NCI-H2171 (cell line): Measurements from ENCODE around the gene ADAT1.

ENCODE experiments used
- DNase-seq: peaks from one replicate; lab custom pipeline; 2025; lab: John Stamatoyannopoulos, UW

Gene ADAT1, protein sequence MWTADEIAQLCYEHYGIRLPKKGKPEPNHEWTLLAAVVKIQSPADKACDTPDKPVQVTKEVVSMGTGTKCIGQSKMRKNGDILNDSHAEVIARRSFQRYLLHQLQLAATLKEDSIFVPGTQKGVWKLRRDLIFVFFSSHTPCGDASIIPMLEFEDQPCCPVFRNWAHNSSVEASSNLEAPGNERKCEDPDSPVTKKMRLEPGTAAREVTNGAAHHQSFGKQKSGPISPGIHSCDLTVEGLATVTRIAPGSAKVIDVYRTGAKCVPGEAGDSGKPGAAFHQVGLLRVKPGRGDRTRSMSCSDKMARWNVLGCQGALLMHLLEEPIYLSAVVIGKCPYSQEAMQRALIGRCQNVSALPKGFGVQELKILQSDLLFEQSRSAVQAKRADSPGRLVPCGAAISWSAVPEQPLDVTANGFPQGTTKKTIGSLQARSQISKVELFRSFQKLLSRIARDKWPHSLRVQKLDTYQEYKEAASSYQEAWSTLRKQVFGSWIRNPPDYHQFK

DNA sequence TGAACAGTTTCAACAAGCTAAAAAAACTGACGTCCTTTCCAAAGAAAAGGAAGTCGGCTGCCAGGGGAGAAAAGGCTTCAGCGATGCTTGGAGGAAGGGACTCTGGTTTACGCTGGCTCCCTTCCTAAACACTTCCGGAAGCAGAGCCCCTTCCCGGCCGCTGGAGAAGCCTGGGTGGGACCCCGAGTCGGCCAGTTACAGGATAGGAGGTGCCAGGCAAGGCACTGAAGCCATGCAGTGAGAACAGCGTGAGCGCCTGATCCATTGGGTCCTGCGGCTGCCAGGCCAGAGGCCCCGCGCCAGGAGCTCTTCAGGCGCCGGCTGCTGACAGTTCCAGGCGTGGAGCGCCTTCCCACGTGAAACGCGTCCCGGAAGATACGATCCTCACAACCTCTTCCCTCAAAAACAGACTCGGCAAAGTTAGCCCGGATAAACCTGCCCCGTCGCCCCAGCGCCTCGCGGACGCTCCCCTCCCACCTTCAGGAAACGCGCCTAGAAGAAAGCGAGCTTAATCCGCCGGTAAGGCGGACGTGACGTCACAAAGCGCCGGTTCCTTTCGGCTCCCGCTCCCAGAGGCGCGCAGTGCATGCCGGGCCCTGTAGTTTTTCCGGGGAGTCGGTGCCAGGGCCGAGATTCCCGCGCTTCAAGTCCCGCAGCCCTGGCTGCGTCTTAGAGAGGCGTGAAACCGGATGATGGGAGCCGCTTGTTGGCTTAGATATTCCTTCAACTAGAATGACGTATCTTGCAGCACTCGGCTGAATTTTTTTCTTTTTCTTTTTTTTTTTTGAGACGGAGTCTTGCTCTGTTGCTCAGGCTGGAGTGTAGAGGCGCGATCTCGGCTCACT, at the start of gene ADAT1:
Gene ADAT1 (minus strand): TSS at position 521 of the 845 bp plus-strand sequence. CDS start 2,482 bp downstream, outside the sequence.
- peak; percentile 98 for DNase-seq

DNA sequence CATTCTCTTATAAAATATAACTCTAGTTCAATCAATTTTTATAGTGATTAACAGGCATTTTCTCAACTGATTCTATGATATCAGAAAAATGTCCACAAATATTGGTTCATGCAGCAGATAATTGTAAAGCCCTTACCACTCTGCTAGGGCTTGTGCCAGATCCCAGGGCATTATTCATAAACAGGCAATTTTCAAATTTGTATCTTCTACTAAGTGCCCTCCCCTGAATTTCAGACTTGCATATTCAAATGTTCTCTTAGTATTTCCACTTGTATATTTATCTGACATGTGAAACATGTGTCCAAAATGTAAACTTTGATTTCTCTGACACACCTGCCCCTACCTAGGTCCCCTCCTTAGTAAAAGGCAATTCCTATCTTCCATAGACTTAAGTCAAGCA, 44.4 kb upstream of the ADAT1 start:
- no peak for DNase-seq

DNA sequence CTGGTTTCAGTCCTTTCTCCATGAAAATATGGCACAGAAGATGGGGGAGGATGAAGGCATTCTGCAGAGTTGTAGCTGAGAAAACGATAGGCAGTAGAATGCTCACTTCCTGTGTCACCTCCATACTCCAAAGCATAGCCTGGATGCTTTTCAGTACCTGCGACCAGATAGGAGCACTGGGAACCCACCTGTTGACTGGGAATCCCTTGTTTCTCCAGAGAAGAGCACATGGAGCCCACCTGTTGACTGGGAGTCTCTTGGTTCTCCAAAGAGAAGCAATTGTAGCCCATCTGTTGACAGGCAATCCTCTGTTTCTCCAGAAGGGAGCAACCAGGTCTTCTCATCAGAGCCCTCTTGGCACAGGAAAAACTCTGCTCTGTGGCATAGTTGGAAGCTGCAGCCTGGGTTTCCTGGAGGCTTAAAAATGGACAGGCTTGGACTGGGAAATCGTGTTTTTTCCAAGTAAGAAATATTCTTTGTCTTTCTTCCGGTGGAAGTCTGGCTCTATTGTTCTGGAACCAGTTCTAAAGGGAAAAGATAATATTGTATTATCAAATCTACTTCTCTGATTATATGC, 37.7 kb upstream of the ADAT1 start:
- DNase-seq, result no peak

DNA sequence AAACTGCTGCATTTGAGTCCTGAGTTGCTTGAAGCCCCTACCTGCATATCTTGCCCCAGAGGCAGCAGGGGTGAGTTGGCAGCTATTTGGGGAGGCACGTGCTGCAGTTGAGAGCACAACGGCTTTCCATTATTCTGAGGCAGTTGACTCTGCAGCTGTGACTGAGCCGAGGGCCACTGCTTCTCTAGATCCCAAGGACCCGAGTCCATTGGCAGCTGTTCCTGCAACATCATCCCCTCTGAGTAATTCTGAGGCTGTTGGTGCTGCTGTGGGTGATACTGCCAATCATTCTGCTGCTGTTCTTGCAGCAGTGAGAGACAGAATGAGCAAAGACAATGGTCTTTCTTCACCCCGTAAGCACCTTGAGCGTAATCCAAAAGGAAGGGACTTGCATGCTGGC, 37.2 kb upstream of the ADAT1 start:
- no peak for DNase-seq

DNA sequence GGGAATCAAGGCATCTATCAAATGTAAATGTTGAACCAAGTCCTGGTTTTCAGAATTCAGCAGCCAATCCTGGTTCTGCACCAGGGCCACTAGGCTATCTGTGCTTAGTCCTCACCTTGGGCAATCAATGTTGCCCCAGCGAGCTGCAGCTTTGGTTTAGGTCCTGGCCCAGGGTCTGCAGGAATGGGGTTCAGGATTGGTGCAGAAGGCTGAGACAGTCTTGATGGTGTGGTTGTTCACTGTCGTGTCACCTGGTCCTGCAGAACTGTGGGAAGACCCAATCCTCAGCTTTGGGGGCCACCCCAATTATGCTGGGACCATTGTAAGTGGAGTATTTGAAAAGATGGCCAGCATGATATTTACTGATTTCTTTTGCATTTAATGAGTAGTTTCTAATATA, 35.1 kb upstream of the ADAT1 start:
- DNase-seq, result no peak

DNA sequence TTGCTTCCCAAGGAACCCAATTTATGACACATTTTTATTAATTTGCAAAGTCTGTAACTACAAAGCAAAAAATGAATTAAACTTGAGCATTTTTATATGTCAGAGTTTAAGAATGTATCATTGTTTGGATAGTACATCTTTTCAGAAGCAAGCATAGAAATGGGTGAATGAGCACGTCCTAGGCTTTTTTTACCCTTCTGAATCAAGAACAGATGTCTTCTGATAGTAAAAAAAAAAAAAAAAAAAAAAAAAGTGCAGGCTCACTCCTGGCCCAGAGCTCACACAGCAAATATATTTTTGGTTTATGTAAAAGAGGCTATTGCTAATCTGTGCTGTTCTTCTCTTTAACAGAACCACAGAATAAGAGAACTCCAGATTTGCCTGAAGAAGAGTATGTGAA, 30.8 kb upstream of the ADAT1 start:
- peak; percentile 36 for DNase-seq

DNA sequence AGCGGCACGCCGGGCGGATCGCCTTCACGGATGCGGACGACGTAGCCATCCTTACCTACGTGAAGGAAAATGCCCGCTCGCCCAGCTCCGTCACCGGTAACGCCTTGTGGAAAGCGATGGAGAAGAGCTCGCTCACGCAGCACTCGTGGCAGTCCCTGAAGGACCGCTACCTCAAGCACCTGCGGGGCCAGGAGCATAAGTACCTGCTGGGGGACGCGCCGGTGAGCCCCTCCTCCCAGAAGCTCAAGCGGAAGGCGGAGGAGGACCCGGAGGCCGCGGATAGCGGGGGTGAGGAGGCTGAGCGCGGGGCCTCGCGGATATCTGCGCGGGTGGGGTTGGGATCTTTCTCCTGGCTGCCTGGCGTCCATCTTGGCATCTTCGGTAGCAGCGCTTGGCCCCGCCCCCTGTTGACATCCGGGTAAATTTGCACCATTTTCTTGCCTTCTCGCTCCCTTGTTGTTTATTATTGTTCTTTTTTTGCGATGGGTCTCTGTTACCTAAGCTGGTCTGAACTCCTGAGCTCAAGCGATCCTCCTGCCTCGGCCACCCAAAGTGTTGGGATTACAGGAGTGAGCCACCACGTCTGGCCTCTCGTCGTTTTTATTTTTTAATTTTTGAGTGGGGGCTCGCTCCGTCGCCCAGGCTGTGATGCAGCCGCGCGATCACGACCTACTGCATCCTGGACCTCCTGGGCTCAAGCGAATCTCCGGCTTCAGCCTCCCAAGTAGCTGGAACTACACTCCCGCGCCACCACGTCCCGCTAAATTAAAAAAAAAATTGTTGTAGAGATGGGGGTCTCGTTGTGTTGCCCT, 25.4 kb upstream of the ADAT1 start:
- peak; percentile 66 for DNase-seq

DNA sequence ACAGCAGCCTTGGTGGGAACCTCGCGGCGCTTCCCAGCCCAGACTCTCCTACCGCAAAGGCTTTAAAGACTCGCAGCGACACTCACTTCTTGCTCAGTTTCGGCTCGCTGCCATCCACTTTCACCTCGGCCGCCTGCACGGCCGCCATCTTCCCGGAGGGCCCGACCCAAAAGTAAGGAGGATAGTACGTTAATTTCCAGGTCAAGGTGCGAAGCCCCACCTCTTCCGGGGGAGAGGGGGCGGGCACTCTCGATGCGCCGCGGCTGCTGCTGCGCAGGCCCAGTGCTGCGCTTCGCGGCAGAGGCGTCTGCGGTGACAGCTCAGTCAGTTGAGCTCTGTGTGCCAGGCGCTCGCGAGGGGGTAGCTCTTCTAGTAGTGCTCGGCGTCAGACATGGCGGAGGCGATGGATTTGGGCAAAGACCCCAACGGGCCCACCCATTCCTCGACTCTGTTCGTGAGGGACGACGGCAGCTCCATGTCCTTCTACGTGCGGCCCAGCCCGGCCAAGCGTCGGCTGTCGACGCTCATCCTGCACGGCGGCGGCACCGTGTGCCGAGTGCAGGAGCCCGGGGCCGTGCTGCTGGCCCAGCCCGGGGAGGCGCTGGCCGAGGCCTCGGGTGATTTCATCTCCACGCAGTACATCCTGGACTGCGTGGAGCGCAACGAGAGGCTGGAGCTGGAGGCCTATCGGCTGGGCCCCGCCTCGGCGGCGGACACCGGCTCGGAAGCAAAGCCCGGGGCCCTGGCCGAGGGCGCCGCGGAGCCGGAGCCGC, 24.6 kb upstream of the ADAT1 start, which contains the start of the genes KARS1 and TERF2IP:
Gene KARS1 (minus strand): TSS at position 174 of the 773 bp plus-strand sequence. CDS start 26 bp downstream, at position 148.
Gene TERF2IP (plus strand): TSS at position 282 of the 773 bp plus-strand sequence. CDS start 110 bp downstream, at position 392.
- DNase-seq, result peak; percentile 92

DNA sequence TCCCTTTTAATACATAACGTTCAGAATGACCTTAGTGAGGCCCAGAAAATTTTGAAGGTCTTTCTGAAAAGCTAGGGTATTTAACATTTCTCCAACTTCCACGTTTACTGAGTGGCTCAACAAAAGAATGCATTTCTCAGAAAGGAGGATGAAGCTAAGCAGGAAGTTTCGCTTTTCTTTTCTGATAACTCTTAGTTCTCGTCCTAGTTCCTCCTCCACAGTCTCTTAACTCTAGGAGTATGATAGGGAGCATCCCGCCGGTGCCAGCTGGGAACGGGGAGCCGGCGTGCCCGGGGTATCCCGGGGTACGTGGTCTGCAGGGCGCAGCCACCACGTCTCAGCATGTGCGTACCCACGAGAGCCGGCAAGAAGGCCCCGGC, 24.0 kb upstream of the ADAT1 start:
- DNase-seq, result no peak

DNA sequence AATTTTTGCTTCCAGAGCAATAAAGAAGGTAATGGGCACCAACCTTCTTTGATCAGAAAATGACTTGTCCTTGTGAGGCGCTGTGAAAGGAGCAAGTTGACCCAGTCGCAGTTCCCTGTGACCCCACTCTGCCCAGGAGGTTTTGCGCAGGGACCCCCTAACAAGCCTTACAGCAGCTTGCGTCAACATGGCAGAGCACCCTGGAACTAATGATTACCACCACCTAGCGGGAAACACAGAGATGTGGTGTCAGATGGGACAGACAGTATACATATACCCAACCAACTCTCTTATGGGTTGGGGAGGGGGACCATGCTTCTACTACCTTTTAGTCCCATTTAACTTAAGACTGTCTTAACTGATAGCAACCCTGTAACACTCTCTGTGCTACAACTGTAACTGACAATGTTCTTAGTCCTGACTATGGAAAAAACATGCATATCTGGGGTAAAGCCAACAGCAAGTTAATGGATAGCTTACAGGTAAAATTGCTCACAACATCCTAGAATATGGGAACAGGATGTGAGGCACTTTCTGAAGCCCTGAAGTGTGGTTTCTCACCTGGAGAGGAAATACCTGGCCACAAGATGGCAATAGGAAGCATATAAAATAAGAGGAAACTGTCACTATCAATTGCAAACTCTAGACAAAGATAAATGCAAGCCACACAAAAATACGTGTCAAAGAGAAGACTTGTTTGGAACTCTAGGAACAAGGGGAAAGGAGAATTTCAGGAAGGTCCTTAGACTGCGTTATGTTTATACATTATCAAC, 21.3 kb upstream of the ADAT1 start:
- DNase-seq, result no peak

DNA sequence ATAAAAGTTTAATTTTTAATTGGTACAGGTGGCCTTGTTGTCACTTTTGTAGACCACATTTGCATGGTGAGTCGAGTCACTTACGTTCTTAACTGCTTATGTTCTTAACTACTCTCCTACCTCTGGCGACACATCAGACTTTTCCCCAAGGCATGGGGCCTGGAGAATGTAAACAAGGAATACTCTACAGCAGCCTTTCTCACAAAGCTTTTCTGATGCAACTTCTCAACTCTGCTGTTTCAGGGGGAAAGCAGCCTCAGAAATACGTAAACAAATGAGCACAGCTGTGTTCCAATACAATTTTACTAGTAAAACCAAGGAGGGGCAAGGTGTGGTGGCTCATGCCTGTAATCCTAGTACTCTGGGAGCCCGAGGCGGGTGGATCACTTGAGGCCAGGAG, 17.5 kb upstream of the ADAT1 start:
- no peak for DNase-seq

DNA sequence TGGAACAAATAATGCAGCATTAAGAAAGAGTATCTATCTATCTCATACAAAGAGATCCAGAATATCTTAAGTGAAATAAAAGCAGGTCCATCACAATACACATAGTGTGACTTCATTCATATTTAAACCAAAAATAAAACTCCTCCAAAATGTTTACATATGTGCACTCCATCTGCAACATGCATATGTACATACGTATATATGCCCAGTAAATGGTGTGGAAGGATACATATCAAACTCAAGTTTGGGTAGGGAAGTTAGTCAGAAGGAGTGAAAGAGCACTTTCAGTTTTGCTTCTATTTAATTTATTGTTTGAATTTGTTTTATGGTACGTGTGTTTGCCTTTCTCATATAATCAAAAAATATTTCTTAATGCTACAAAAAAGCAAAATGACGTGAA, 12.0 kb upstream of the ADAT1 start:
- no peak for DNase-seq

DNA sequence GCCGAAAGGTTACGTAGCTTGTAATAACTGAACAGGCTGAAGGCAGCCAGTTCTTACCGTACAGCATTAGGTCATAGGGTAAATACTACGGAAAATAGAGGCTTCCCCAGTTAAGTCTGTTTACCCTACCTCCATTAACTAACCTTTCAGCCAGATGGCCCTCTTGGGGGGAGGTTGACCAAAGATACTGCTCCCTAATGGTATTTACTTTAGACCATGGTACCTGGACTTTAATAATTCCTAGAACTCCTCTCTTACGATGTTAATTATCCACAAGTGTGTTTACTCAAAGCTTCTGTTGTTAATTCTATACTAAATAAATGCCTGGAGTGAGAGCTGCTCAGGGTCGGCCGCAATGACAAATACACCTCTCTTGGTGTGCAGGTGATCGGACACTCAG, 9.8 kb upstream of the ADAT1 start:
- DNase-seq, result no peak

DNA sequence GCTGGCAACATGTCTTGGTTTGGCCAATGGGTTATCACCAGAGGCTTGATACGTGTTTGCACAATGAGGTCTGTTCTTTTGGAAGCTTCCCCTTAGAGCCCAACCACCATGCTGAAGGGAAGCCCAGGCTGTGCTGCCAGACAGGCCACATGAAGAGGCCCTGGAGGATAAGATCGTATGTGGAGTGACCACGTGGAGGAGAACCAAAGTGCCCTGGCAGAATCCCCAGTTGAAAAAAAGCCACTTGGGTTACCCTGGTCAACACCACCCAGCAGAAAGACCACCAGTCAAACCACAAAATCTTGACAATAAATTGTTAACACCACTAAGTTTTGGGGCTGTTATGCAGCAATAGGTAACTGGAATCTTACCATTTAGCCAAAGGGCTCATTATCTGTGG, 7.0 kb upstream of the ADAT1 start:
- no peak for DNase-seq

DNA sequence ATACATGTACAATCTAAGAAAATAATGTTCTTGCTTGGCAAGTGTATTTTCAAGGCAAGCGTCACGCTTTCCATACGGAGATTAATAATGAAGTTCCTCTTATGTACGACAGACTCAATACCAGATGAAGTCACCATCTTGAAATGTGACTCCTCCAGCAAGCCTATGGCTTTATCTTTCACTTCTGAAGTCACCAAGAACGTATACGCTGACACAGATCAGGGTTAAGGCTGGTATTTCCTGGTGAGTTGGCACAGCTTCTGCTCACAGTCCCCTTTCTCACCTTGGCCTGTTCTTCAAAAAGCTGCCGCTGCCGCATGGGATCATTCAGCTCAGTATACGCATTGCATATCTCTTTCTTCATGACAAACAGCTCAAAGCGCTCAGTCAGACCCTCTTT, 6.1 kb upstream of the ADAT1 start:
- DNase-seq, result no peak

DNA sequence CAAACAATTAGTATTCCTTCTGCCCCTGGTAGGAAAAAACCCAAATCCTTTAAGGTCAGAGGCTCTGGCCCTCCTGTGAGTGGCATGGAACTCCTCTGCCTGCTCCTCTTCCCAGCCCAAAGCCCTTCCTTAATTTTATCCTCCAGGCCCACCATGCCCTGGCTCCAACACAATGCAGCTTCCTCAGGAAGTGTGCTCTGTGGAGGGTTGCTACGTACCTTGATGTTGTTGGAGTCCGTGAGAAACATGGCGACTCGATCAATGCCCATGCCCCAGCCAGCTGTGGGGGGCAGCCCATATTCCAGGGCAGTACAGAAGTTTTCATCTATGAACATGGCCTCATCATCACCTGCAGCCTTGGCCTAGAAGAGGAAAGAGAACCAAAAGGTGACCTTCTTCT, 5.3 kb upstream of the ADAT1 start:
- no peak for DNase-seq

DNA sequence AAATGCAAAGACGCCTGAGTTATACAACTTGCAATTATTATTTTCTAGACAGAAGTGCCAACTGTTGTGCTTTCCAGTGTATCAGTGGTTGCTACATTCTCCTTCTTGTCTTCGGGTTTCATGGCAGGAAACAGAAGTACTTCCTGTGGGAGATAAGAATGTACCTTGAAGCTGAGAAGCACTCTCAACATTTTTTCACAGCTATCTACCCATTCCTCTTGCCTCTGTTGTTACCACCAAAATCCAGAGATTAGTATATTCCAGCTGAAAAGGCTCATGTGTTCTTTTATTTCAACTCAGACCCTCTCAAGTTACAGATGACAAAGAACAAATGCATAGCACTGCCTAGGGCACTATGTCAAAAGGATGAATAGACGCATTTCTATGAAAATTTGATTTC, 4.8 kb upstream of the ADAT1 start:
- no peak for DNase-seq

DNA sequence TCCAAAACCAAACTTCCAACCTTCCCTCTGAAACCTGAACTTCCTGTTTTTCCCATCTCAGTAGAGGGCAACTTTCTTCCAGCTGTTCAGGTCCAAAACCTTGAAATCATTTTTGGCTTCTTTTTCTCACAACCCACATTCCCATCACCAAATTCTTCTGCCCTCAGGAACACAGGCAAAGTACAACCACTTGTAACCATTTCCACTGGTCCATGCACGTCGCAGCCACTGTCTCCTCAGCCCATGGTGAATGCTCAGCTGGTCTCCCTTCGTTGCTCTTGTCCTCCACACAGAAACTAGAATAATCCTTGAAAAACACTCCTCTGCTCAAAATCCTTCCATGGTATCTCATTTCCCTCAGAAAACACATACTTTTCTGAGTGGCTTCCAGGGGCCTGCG, 3.7 kb upstream of the ADAT1 start:
- DNase-seq, result no peak

DNA sequence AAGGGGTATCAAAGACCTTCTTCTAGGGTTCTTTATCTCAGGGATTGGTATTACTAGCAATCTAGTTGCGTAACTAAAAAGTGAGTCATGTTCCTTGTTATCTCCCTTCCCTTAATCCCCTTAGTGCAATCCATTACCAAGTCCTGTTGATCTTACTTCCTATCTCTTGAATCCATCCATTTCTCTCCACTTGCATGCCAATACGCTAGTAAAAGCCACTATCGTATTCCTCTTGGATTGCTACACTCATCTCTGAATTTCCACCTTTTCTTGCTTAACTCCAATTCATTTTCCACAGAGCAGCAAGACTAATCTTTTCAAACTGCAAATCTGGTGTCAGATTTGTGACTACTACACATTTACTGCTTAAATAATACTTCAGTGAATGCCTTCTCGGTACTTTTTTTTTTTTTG, 1.8 kb upstream of the ADAT1 start:
- no peak for DNase-seq

DNA sequence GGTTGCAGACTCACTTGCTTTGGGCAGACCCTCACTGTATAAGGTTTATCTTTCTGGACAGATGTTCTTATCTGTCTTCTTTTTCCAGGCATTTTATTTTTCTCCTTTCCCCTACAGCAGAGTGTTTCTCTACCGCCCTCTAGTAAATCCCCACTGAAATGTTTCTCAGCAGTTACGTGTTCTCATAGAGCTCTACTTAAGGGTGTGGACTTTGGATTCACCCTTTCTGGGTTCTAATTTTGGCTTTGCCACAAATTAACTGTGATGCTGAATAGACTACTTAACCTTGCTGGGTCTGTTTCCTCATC, 2.0 kb downstream of the ADAT1 start:
- no peak for DNase-seq
